H1 (cell line): ENCODE measurements around the gene PPIG. TPM values are rescaled to one million over a fixed set of nuclear protein-coding genes. Genes with fewer than 3 reads are reported as not detected.

Source experiments
- FOSL1 ChIP-seq: IDR thresholded peaks from 2 replicates; pipeline ENCODE4 v1.6.1; 2011; ENCODE audit warnings: mild to moderate bottlenecking, low read depth, low read length, moderate library complexity; ENCODE audit not compliant: insufficient read depth
- HDAC6 ChIP-seq: IDR thresholded peaks from one replicate; pipeline ENCODE4 v1.7.1; 2012; ENCODE audit warnings: low read depth, mild to moderate bottlenecking, inconsistent platforms, low read length, moderate library complexity
- JUN ChIP-seq: IDR thresholded peaks from 2 replicates; pipeline ENCODE4 v1.6.1; 2011; ENCODE audit warnings: low read depth, mild to moderate bottlenecking, improper control_type of control experiment, low read length
- KDM4A ChIP-seq: IDR thresholded peaks from one replicate; pipeline ENCODE4 v1.7.1; 2012; ENCODE audit warnings: low read depth, mild to moderate bottlenecking, moderate library complexity, low read length, inconsistent platforms; ENCODE audit not compliant: severe bottlenecking
- POU5F1 ChIP-seq: IDR thresholded peaks from 2 replicates; pipeline ENCODE4 v1.6.1; 2011; ENCODE audit warnings: low read depth, mild to moderate bottlenecking, low read length, moderate library complexity
- polyA plus RNA-seq, 7 experiments: library from polyadenylated mRNA; depleted of rRNA in 3 of 7; stranded (reverse) in 5 of 7; unstranded in 2 of 7; fragments of >200 nt in 5 of 7; fragments of 200-250 nt in 2 of 7; gene quantifications; 1 replicate in 5 of 7; 2 replicates in 1 of 7; 4 replicates in 1 of 7; pipeline versions ENCODE4 v1.2.1 to v1.2.3, GENCODE V29; 2011 to 2013; ENCODE audit warnings: missing spikeins in 2 of 7, mixed read lengths in 2 of 7
- total RNA-seq: library from RNA; stranded (reverse); fragmentation: NEBNext Ultra II Directional; extraction: Animal tissue kit (Norgen Biotek cat#: 25700); gene quantifications from 2 replicates; pipeline ENCODE4 v1.2.1, GENCODE V29; 2021
- TF ChIP-seq, protein P1 (sequence below), 3 experiments: IDR thresholded peaks; 1 replicate in 2 of 3; 2 replicates in 1 of 3; pipeline versions ENCODE4 v1.5.1 to v1.6.1; 2011; ENCODE audit warnings: low read length in 3 of 3, mild to moderate bottlenecking in 3 of 3, inconsistent platforms in 2 of 3, low read depth in 1 of 3, moderate library complexity in 1 of 3; ENCODE audit not compliant: insufficient read depth in 1 of 3; ENCODE audit errors: control extremely low read depth in 1 of 3
- TF ChIP-seq, protein P2 (sequence below): IDR thresholded peaks from 2 replicates; pipeline ENCODE4 v1.6.1; 2011; ENCODE audit warnings: low read length, improper control_type of control experiment

Gene PPIG
- total and polyA plus RNA-seq, 2 of the 8 experiments (the other 6 are each of a cell fraction or from before 2014, with no cell fraction given), result 14.7 to 71.0 TPM

DNA sequence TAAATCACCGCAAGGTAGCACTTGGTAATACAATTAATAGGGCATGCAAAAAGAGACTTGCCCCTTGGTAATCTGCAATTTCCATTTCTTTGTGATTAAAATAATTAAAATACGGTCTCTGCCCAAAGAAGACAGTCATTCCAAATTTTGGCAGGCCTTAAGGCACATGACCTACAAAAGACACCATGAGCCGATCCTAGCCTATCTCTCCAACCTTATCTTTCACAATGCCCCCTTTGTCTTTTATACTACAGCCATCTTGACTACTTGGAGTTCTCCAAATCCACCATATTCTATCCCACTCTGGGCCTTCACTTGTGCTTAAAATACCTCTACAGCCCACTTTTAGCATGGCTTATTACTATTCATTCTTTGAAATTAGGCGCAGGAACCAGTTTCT is 86.8 kb downstream of the PPIG start (continued):
- TF ChIP-seq, protein P1, sequence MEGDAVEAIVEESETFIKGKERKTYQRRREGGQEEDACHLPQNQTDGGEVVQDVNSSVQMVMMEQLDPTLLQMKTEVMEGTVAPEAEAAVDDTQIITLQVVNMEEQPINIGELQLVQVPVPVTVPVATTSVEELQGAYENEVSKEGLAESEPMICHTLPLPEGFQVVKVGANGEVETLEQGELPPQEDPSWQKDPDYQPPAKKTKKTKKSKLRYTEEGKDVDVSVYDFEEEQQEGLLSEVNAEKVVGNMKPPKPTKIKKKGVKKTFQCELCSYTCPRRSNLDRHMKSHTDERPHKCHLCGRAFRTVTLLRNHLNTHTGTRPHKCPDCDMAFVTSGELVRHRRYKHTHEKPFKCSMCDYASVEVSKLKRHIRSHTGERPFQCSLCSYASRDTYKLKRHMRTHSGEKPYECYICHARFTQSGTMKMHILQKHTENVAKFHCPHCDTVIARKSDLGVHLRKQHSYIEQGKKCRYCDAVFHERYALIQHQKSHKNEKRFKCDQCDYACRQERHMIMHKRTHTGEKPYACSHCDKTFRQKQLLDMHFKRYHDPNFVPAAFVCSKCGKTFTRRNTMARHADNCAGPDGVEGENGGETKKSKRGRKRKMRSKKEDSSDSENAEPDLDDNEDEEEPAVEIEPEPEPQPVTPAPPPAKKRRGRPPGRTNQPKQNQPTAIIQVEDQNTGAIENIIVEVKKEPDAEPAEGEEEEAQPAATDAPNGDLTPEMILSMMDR (IDR thresholded peaks at IDR 0.05; ENCODE audit: control extremely low read depth in 1 of 3, insufficient read depth in 1 of 3, low read depth in 1 of 3, low read length in 3 of 3), result no peak
- TF ChIP-seq HDAC6 (no peak), KDM4A (no peak), JUN (no peak), FOSL1 (no peak), POU5F1 (no peak)
- TF ChIP-seq, protein P2, sequence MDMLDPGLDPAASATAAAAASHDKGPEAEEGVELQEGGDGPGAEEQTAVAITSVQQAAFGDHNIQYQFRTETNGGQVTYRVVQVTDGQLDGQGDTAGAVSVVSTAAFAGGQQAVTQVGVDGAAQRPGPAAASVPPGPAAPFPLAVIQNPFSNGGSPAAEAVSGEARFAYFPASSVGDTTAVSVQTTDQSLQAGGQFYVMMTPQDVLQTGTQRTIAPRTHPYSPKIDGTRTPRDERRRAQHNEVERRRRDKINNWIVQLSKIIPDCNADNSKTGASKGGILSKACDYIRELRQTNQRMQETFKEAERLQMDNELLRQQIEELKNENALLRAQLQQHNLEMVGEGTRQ, result no peak
